PC-9 (cell line): ENCODE data around the gene RTBDN. TPM values are rescaled to one million over a fixed set of nuclear protein-coding genes. Genes with fewer than 3 reads are reported as not detected.
"Not testable (repeated sequence)": the region's sequence is repeated elsewhere in the genome, so short reads cannot be mapped to it uniquely, and the experiment has no call there.

ENCODE experiments used
- BruUV-seq: library from RNA; stranded (reverse); fragments of 400-500 nt; replicated peaks from 2 replicates; lab custom pipeline; 2021; lab: Mats Ljungman, UMichigan
- CTCF ChIA-PET: fragments of 300-600 bp; sonication (Branson Sonifier 250); formaldehyde crosslinking; loops from one replicate; lab custom pipeline; 2022; ENCODE audit warnings: antibody characterized with exemption; lab: Charles Lee
- POLR2A ChIA-PET: fragments of 300-600 bp; sonication (Branson Sonifier 250); formaldehyde crosslinking; loops from one replicate; lab custom pipeline; 2022; ENCODE audit warnings: antibody characterized with exemption; ENCODE audit not compliant: unreplicated experiment; lab: Charles Lee
- DNase-seq, 2 experiments: peaks; one replicate each; pipeline versions ENCODE4 v3.0.0 to v3.0.0-alpha.2; 2015 to 2022; ENCODE audit warnings: mixed read lengths in 1 of 2
- H2AFZ ChIP-seq: fragments of 200-600 bp; sonication (generic); 2 replicates; pipeline ENCODE4 v1.8.1; 2017; ENCODE audit warnings: antibody characterized with exemption
- H3F3A ChIP-seq: fragments of 200-600 bp; sonication (generic); 2 replicates; pipeline ENCODE4 v1.8.1; 2017; ENCODE audit warnings: antibody characterized with exemption, mild to moderate bottlenecking, low read depth; ENCODE audit not compliant: insufficient read depth
- H3K27ac ChIP-seq: fragments of 200-600 bp; sonication (generic); 2 replicates; pipeline ENCODE4 v1.6.1; 2016; ENCODE audit warnings: mixed run types
- H3K27me3 ChIP-seq: fragments of 200-600 bp; sonication (generic); 2 replicates; pipeline ENCODE4 v1.6.1; 2016; ENCODE audit warnings: low read depth, mixed run types; ENCODE audit not compliant: insufficient read depth
- H3K36me3 ChIP-seq: fragments of 200-600 bp; sonication (generic); 2 replicates; pipeline ENCODE4 v1.6.1; 2016; ENCODE audit warnings: low read depth, mixed run types
- H3K4me1 ChIP-seq: fragments of 200-600 bp; sonication (generic); replicated peaks from 2 replicates; pipeline ENCODE4 v1.6.1; 2016; ENCODE audit warnings: mixed run types; ENCODE audit not compliant: insufficient read depth
- H3K4me2 ChIP-seq: fragments of 200-600 bp; sonication (generic); 2 replicates; pipeline ENCODE4 v1.6.1; 2017; ENCODE audit warnings: mixed run types
- H3K4me3 ChIP-seq: fragments of 200-600 bp; sonication (generic); 2 replicates; pipeline ENCODE4 v1.6.1; 2016; ENCODE audit warnings: mixed run types
- H3K79me2 ChIP-seq: fragments of 200-600 bp; sonication (generic); 2 replicates; pipeline ENCODE4 v1.6.1; 2017; ENCODE audit warnings: low read depth, mixed run types
- H3K9me2 ChIP-seq: fragments of 200-600 bp; sonication (generic); 2 replicates; pipeline ENCODE4 v1.8.1; 2017; ENCODE audit warnings: mild to moderate bottlenecking; ENCODE audit not compliant: insufficient read depth
- H3K9me3 ChIP-seq: fragments of 200-600 bp; sonication (generic); 2 replicates; pipeline ENCODE4 v1.8.1; 2016; ENCODE audit warnings: low read depth; ENCODE audit not compliant: insufficient read depth
- H4K20me1 ChIP-seq: fragments of 200-600 bp; sonication (generic); 2 replicates; pipeline ENCODE4 v1.8.1; 2017; ENCODE audit not compliant: insufficient read depth
- CTCF ChIP-seq: fragments of 200-600 bp; sonication (generic); conservative IDR thresholded peaks from 2 replicates; pipeline ENCODE4 v1.6.1; 2017; ENCODE audit warnings: mixed run types, antibody characterized with exemption, mild to moderate bottlenecking, moderate library complexity
- EZH2 ChIP-seq: fragments of 200-600 bp; sonication (generic); IDR thresholded peaks from 2 replicates; pipeline ENCODE4 v1.8.0; 2017; ENCODE audit warnings: antibody characterized with exemption, low read depth
- intact Hi-C: fragments of 100-400 bp; cut with micrococcal nuclease; formaldehyde crosslinking; loops from one replicate; pipeline ENCODE4 v1.10.0; 2022; ENCODE audit not compliant: unreplicated experiment
- total RNA-seq: library from RNA; stranded (reverse); gene quantifications from 2 replicates; pipeline ENCODE4 v1.2.3, GENCODE V29; 2021

RTBDN gene
- total RNA-seq, 1 experiment from 2014 or later, result 1.0 TPM

GRCh38 chr19:12828494-12828893 lies 5.9 kb downstream of the RTBDN start:
- no peak overlapping the region for H3K27ac ChIP-seq
- peaks cover 8% of the 10 kb centered on the region for H3K4me1 ChIP-seq
- BruUV-seq, result no TSS peak
- ChIA-PET CTCF (interaction anchor here (0.6 to 0.7 kb wide), 2 partner anchors 19 to 901 kb away, joined by 3 read pairs; no protein-coding TSS in a partner anchor), POLR2A (interaction anchor here (0.7 kb wide), 1 partner anchor 162 kb away, joined by 3 read pairs; the partner anchor contains the start of genes MAN2B1 and WDR83)
- H3K4me2 ChIP-seq, result 0 out of 2 replicates have a peak overlapping the region, but pooled peaks have one; percentile 3
- no peaks in the 10 kb centered on the region for H3K79me2 ChIP-seq
- no peaks in the 10 kb centered on the region for H3K9me2 ChIP-seq
- H3K27me3 ChIP-seq, result peaks cover 15% of the 10 kb centered on the region; the same call in 1 of the 2 replicates
- DNase-seq, result peak in 1 of 2 experiments; percentile 58
- H3K4me3 ChIP-seq, result no peak overlapping the region
- H2AFZ ChIP-seq, result no peak overlapping the region
- no peaks in the 10 kb centered on the region for H3K36me3 ChIP-seq
- H4K20me1 ChIP-seq, result no peaks in the 10 kb centered on the region
- TF ChIP-seq CTCF (no peak), EZH2 (no peak)
- H3F3A ChIP-seq, result peaks cover 13% of the 10 kb centered on the region; the same call in 1 of the 2 replicates
- H3K9me3 ChIP-seq, result no peaks in the 10 kb centered on the region
- intact Hi-C loops, result no loop called here

GRCh38 chr19:12825254-12826131 lies 8.9 kb downstream of the RTBDN start:
- H4K20me1 ChIP-seq, result no peaks in the 10 kb centered on the region
- H3K27ac ChIP-seq, result no peak overlapping the region
- H3K9me3 ChIP-seq, result no peaks in the 10 kb centered on the region
- intact Hi-C loops, result no loop called here
- no peaks in the 10 kb centered on the region for H3K79me2 ChIP-seq
- POLR2A ChIA-PET, result no interaction called here
- H3K4me1 ChIP-seq, result no peaks in the 10 kb centered on the region
- no peak overlapping the region for H3K4me3 ChIP-seq
- H2AFZ ChIP-seq, result no peak overlapping the region
- no peaks in the 10 kb centered on the region for H3K36me3 ChIP-seq
- H3K9me2 ChIP-seq, result no peaks in the 10 kb centered on the region
- peaks cover 14% of the 10 kb centered on the region; the same call in 1 of the 2 replicates for H3F3A ChIP-seq
- no peak overlapping the region for H3K4me2 ChIP-seq
- no peak for DNase-seq
- TF ChIP-seq CTCF (peak; percentile 30; the same call in 1 of the 2 replicates), EZH2 (no peak)
- H3K27me3 ChIP-seq, result peaks cover 3% of the 10 kb centered on the region; the same call in 1 of the 2 replicates
- CTCF ChIA-PET, result no interaction called here
- BruUV-seq, result no TSS peak

- Histone ChIP-seq H3K9me2 (no peaks in the 10 kb centered on the region), H3K27ac (no peak overlapping the region), H4K20me1 (no peaks in the 10 kb centered on the region), H3K36me3 (no peaks in the 10 kb centered on the region), H3K4me1 (no peaks in the 10 kb centered on the region), H3K4me2 (no peak overlapping the region), H2AFZ (no peak overlapping the region), H3K4me3 (no peak overlapping the region), H3K27me3 (no peaks in the 10 kb centered on the region), H3F3A (peaks cover 17% of the 10 kb centered on the region; the same call in 1 of the 2 replicates), H3K9me3 (no peaks in the 10 kb centered on the region), H3K79me2 (no peaks in the 10 kb centered on the region)
- CTCF ChIA-PET, result interaction anchor here (0.6 kb wide), 1 partner anchor 39 kb away, joined by 9 read pairs; no protein-coding TSS in a partner anchor
- POLR2A ChIA-PET, result no interaction called here
- TF ChIP-seq EZH2 (no peak), CTCF (no peak)
- no TSS peak for BruUV-seq
- intact Hi-C loops, result no loop called here
- no peak for DNase-seq
Measured at GRCh38 chr19:12821761-12822160, 12.6 kb downstream of the RTBDN start.

- H4K20me1 ChIP-seq, H3K27ac ChIP-seq, BruUV-seq, H3K4me1 ChIP-seq, DNase-seq, intact Hi-C loops, H3K9me2 ChIP-seq, CTCF ChIA-PET, POLR2A ChIA-PET, H3K36me3 ChIP-seq, H3K4me2 ChIP-seq, H3K4me3 ChIP-seq, H2AFZ ChIP-seq, H3K27me3 ChIP-seq, H3K79me2 ChIP-seq, H3K9me3 ChIP-seq: not testable (repeated sequence)
- peaks cover 22% of the 10 kb centered on the region for H3F3A ChIP-seq
Measured at GRCh38 chr19:12817810-12818209, 16.6 kb downstream of the RTBDN start.

GRCh38 chr19:12817188-12817587 lies 17.2 kb downstream of the RTBDN start:
- intact Hi-C loops, POLR2A ChIA-PET, CTCF ChIA-PET, H3K27ac ChIP-seq, H3K36me3 ChIP-seq, H3K9me2 ChIP-seq, H4K20me1 ChIP-seq, H3K4me2 ChIP-seq, H3K79me2 ChIP-seq, DNase-seq, H3K27me3 ChIP-seq, BruUV-seq, H2AFZ ChIP-seq, H3K4me3 ChIP-seq, H3K4me1 ChIP-seq, H3K9me3 ChIP-seq: not testable (repeated sequence)
- peaks cover 22% of the 10 kb centered on the region for H3F3A ChIP-seq
